Karpas-422 (cell line): Measurements from ENCODE around the gene C7orf25. TPM values are rescaled to one million over a fixed set of nuclear protein-coding genes. Genes with fewer than 3 reads are reported as not detected.

Experiments used
- total RNA-seq: library from RNA; depleted of rRNA; stranded (reverse); fragments of >200 nt; shearing (Covaris generic); gene quantifications from 2 replicates; pipeline ENCODE4 v1.2.3, GENCODE V29; 2014; ENCODE audit warnings: low replicate concordance; rRNA removed

Gene C7orf25
- total RNA-seq, 1 experiment from 2014 or later: 1.8 TPM

Other genes with a start within 250 kb of the C7orf25 start
- 13.2 and 97.1 TPM in 2 replicates for gene PSMA2, start 20.1 kb upstream of the C7orf25 start, total RNA-seq
- gene MRPL32, start 20.3 kb upstream of the C7orf25 start, total RNA-seq: 41.6 and 67.6 TPM in 2 replicates
- not detected in 2 replicates for gene HECW1, start 200.6 kb upstream of the C7orf25 start, total RNA-seq